H1 (cell line): ENCODE results near the gene S100A8. TPM values are rescaled to one million over a fixed set of nuclear protein-coding genes. Genes with fewer than 3 reads are reported as not detected.

Source experiments
- HDAC2 ChIP-seq, 2 experiments: fragments of 300-600 bp in 1 of 2; sonication (generic) in 1 of 2; IDR thresholded peaks; 2 replicates each; pipeline ENCODE4 v1.6.1; 2011 to 2012; ENCODE audit warnings: low read depth in 2 of 2, low read length in 2 of 2, mild to moderate bottlenecking in 2 of 2, moderate library complexity in 2 of 2, borderline replicate concordance in 1 of 2, inconsistent platforms in 1 of 2
- KDM1A ChIP-seq: fragments of 200-600, 300-600 bp; sonication (generic); IDR thresholded peaks from 2 replicates; pipeline ENCODE4 v1.7.1; 2016; ENCODE audit warnings: mild to moderate bottlenecking, low read length, borderline replicate concordance
- polyA plus RNA-seq, 7 experiments: library from polyadenylated mRNA; depleted of rRNA in 3 of 7; stranded (reverse) in 5 of 7; unstranded in 2 of 7; fragments of >200 nt in 5 of 7; fragments of 200-250 nt in 2 of 7; gene quantifications; 1 replicate in 5 of 7; 2 replicates in 1 of 7; 4 replicates in 1 of 7; pipeline versions ENCODE4 v1.2.1 to v1.2.3, GENCODE V29; 2011 to 2013; ENCODE audit warnings: missing spikeins in 2 of 7, mixed read lengths in 2 of 7
- total RNA-seq: library from RNA; stranded (reverse); fragmentation: NEBNext Ultra II Directional; extraction: Animal tissue kit (Norgen Biotek cat#: 25700); gene quantifications from 2 replicates; pipeline ENCODE4 v1.2.1, GENCODE V29; 2021

Gene S100A8
- total and polyA plus RNA-seq, 2 of the 8 experiments (the other 6 are each of a cell fraction or from before 2014, with no cell fraction given), result not detected

DNA sequence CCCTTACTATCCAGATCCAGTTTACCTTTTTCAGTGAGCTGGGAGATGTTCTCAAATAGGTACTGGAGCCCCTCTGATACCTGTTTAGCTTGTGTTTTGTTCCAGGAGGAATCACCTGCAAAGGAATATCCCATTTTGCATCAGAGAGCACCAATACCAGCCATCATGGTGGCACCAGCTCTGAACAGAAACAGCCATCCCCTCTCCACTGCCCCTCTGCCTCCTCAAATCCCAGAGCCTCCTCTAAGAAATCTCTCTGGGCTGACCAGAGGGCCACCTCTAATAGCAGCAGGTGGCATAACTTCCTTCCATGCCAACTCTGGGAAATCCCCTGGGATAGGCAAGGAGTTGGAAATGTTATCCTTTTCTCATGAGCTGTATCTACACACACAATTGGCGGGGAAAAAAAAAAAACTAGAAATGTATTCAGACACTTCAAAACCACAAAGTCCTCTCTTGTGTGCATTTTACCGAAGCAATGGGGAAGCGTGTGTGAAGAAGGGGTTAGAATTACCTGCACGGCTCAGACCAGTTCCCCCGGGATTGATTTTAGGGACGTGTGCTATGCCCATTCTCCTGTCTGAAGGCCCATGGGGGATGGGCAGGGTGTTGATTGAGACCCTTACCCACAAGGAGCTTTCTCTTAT is 44.7 kb downstream of the S100A8 start (continued):
- TF ChIP-seq HDAC2 (IDR thresholded peaks at IDR 0.05; ENCODE audit: borderline replicate concordance in 1 of 2, low read depth in 2 of 2, low read length in 2 of 2) (no peak), KDM1A (no peak)
